Measurements from ENCODE around the gene PLEKHF1.
"Not testable (repeated sequence)": the region's sequence is repeated elsewhere in the genome, so short reads cannot be mapped to it uniquely, and the experiment has no call there.

The PLEKHF1 gene

GRCh38 chr19:29697523-29698261 is 32.4 kb downstream of the PLEKHF1 start:
- DNase-seq (ENCODE audit: low read depth in 1 of 2, low spot score in 1 of 2): no peak

DNA sequence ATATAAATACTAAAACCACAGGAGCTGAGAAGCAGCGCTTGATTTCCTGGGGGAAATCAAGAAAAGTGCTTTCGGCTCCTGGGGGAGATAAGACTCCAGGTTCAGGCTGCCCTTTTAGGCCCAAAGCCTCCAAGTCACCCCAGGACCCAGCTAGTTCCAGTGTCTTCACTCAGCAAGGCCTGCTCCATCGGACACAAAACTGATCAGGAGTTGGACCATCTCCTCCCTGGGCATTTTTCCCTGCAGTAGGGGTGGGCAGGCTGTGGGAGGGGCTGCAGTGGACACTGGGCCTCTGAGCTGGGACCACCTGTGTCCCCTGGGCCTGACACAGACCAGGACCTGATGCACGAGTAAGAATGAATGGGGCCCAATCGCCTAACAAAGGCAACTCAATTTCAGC is 34.6 kb downstream of the PLEKHF1 start:
- no peak for DNase-seq (ENCODE audit: low read depth in 1 of 2, low spot score in 1 of 2)

DNA sequence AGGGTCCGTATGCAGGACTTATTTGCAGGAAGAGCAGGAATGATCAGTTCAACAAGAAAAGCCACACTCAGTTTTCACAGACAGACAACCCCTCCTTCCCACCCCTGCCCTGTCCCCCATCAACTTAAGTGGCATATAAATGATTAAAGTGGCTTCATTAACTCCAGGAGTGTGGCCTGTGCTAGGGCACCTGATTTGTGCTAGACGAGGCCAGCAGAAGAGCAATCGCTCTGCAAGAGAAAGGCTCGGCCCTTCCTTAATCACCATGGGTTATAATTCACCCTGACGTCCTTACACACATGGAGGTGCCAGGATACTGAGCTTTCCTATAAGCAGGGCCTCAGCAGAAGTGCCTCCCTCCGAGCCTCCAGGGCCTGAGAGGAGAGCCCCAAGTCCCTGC is 35.2 kb downstream of the PLEKHF1 start:
- DNase-seq (ENCODE audit: low read depth in 1 of 2, low spot score in 1 of 2): no peak

- no peak for DNase-seq (ENCODE audit: low read depth in 1 of 2, low spot score in 1 of 2)
Observed at GRCh38 chr19:29702161-29702962, 37.1 kb downstream of the PLEKHF1 start.

GRCh38 chr19:29702963-29703320 is 37.7 kb downstream of the PLEKHF1 start:
- no peak for DNase-seq (ENCODE audit: low read depth in 1 of 2, low spot score in 1 of 2)

DNA sequence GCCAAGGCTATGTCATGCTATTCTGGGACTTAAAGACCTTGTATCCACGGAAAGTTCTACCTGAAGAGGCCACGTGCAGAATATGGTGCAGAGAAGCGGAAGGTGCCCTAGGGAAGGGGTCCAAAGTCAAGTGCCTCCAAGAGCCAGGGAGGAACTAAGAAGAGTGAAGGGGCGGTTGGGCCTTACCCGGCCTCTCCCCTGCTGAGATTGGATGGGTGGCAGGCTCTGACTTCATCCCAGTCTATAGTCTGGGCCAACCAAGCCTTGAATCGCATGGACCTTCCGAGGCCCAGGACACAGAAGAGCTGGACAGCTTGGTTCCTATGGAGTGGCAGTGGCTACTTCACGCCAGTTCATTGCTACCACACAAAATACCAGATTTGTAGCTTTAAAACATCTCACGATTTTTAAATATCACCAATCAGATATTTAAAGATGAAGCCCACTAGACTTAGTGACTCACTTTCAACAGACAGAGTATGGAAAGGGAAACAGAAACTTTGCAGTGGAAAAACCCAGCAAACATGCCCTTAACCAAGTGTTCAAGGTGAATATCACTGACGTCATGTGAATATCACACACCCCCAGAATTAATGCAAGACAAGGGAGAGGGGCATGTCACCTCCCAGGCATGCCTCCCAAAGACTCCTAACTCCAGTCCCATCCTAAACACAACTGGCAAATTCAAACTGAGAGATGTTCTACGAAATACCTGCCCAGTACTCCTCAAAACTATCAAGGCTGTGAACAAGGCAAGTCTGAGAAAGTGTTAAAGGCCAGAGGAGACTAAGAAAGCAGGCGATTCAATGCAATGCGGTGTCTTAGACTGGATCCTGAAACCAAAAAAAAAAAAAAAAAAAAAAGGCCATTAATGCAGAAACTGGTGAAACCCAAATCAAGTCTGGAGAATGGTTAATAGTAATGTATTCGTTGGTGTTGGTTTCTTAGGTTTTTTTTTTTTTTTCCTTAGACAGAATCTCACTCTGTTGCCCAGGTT is 39.6 kb downstream of the PLEKHF1 start:
- no peak for DNase-seq (ENCODE audit: low read depth in 1 of 2, low spot score in 1 of 2)

DNA sequence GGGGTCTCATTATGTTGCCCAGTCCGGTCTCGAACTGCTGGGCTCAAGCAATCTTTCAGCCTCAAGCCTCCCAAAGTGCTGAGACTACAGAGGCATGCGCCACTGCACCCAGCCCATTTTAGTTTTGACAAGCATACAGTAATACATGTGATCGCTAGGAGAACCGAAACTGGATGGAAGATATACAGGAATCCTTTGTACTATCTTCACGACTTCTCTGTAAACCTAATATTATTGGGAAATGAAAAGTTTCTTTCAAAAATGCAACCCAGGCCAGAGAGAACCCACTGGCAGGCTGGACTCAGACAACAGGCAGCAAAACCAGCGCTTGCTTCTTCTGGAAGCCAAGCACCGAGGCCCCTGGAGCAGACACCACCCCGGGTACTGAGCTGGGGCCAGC is 40.4 kb downstream of the PLEKHF1 start:
- DNase-seq (ENCODE audit: low read depth in 1 of 2, low spot score in 1 of 2): no peak

- DNase-seq (ENCODE audit: low read depth in 1 of 2, low spot score in 1 of 2): no peak
Observed at GRCh38 chr19:29706635-29707034, 41.4 kb downstream of the PLEKHF1 start.

DNA sequence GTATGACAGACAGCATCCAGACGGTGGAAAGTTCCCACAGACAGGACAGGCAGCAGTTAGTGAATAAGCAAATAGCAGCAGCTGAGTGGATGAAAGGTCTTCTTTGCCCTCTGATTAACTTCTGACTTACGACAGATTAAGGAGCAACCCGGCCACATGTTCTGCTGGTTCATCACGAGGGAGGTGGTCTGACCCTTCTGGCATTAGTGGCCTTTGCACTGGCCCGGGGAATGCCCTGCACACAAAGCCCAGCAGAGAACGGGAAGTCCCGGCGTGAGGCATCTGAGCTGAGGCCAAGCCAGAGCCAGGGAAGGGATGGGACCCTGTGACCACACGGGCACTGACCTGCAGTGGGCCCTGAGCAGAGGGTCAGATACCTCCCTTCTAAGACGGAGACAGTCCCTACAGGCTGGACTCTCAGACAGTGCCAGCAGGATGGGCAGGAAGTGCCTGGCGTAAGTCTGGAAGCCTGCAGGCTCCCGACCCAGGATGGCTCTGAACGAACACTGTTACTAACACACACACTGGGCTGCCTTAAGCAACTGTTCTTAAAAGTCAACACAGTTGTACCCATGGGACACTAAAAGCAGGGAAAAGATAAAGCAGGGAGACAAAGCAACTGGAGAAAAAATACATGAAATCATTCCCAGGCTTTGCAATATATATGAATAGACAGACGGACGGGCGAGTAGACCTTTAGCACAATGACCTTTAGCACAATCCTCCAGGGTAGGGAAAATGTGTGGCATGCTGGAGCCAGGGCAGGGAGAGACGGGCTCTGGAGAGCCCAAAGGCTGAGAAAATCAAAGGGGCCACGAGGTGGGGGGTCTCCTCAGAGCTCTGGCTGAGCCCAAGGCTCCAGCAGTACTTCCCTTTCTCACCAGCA is 43.5 kb downstream of the PLEKHF1 start:
- DNase-seq (ENCODE audit: low read depth in 1 of 2, low spot score in 1 of 2): no peak

DNA sequence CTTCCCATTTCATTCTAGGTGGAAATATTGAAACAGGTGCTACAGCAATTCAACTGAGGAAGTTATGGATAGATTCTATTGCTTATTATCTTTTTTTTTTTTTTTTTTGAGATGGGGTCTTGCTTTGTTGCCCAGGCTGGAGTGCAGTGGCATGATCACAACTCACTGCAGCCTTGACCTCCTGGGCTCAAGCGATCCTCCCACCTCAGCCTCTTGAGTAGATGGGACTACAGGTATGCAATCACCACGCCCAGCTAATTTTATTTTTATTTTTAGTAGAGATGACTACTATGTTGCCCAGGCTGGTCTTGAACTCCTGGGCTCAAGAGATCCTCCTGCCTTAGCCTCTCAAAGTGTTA is 44.2 kb downstream of the PLEKHF1 start:
- DNase-seq (ENCODE audit: low read depth in 1 of 2, low spot score in 1 of 2): not testable (repeated sequence)

DNA sequence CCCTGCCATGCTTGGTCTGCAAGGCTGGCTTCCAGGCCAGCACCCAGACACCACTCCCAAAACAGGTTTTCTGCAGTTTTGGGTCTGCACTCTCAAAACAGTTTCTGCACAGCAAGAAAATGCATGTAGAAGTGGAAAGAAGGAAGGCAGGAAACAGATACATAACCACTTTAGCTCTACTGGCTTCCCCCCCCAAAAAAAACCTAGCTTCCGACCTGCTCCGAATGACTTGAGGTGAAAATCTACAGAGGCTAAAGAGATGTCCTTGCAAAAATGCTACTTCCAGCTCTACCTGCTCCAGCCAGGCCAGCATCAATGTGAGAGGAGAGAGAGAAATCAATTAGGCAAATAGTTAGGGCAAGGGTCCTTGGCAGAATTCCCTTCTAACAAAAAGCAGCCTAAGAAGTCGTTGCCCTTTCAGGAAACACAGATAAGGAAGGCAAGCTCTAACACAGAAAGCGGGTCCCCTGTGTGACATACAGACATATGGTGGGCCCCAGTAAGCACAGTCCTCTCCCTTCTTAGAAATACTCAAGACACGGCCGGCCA is 46.4 kb downstream of the PLEKHF1 start:
- DNase-seq (ENCODE audit: low read depth in 1 of 2, low spot score in 1 of 2): no peak

- DNase-seq (ENCODE audit: low read depth in 1 of 2, low spot score in 1 of 2): no peak
Observed at GRCh38 chr19:29712744-29713516, 47.7 kb downstream of the PLEKHF1 start.

GRCh38 chr19:29714371-29714952 is 49.2 kb downstream of the PLEKHF1 start:
- DNase-seq (ENCODE audit: low read depth in 1 of 2, low spot score in 1 of 2): peak in 1 of 2 donors; percentile 13

GRCh38 chr19:29714953-29715700 is 49.9 kb downstream of the PLEKHF1 start, which contains the start of gene C19orf12:
Gene C19orf12, minus strand, starts transcription at chr19:29715261. Its CDS starts 6,848 bp downstream, at chr19:29708413.
- peak in 1 of 2 donors; percentile 44 for DNase-seq (ENCODE audit: low read depth in 1 of 2, low spot score in 1 of 2)

DNA sequence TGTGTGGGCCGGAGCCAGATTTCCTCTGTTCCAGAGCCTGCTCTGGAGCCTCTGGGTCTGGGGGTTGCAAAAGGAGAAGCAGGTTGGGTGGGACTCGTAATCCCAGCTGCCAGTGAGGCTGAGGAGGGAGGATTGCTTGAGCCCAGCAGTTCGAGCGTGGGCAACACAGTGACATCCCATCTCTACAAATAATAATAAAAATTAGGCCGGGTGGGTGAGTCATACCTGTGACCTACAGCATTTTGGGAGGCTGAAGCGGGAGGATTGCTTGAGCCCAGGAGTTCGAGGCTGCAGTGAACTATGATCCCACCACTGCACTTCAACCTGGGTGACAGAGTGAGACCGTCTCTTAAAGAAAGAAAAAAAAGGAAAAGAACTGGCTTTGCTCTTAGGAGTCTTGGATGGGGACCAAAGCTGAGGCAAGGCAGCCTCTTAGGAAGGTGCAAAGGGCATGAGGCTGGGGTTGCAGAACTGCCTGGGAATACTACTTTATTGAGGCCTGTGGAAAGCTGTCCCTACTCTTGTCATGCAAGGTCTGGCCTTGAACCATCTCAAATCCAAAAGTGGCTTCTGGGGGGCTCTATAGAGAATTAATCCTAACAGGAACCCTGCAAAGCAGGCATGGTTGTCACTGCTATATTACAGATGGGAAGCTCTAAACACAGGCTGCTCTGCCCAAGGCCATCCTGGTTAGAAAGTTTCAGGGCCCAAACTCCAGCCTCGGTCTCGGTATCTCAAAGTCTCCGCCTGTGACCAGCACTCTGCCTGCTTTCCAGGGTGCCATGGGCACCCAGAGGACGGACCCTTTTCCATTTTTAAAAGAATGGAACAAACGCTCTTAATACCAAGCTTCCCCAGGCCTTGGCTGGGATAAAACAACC is 50.7 kb downstream of the PLEKHF1 start:
- no peak for DNase-seq (ENCODE audit: low read depth in 1 of 2, low spot score in 1 of 2)

DNA sequence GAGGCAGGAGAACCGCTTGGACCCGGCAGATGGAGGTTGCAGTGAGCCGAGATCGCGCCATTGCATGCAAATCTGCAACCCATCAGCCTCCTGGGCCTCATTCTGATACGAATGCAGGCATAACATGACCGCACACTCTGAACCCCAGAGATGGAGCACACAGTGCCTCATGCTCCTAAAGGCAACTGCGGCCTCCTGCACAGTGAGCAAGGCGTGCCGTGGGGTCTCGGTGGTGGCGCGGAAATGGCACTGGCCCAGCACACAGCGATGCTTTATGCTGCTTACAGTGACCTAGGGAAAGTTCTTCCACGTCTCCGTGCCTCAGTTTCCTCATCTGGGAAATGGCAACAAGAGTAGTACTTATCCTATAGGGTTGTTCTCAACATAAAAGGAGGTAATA is 51.8 kb downstream of the PLEKHF1 start:
- no peak for DNase-seq (ENCODE audit: low read depth in 1 of 2, low spot score in 1 of 2)

DNA sequence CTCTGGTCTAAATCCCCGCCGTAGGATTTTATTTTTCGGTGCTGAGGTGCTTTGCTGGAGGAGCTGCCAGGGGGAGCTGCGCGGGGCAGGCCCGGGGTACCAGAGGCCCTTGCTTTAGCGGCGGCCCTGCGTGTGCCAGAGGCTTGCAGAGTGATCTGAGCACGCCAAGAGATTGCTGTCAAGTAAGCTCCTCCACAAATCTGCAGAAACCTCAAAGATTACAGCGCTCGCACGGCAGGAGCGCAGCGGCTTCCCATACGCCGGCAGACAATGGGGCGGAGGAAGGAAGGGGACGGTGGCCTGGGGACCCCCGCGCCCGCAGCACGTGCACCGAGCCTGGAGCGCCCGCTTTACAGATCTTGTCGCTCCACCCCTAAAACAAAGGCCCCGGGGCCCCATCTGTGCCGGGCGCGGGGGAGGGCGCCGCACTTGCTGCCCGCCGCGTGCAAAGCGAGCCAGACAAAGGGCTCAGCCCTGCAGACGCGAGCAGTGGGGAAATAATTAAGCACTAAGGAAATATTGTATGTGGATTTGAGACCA is 58.9 kb downstream of the PLEKHF1 start:
- no peak for DNase-seq (ENCODE audit: low read depth in 1 of 2, low spot score in 1 of 2)

Data from activated T-helper 1 cell treated with anti-CD3 and anti-CD28 coated beads, Interleukin-2, amount 50 U/mL, for 16 hours (primary cell).